ENCODE data around the gene OSBP2. TPM values are rescaled to one million over a fixed set of nuclear protein-coding genes. Genes with fewer than 3 reads are reported as not detected.
"Not testable (repeated sequence)": the region's sequence is repeated elsewhere in the genome, so short reads cannot be mapped to it uniquely, and the experiment has no call there.

The OSBP2 gene
- total RNA-seq, 2 donors from 2014 or later = 0.14 to 1.7 TPM

- Mint-ChIP-seq H3K4me1 (ENCODE audit: low read depth in 2 of 2) (peaks cover 16 to 19% of the 10 kb centered on the region in 2 donors), H3K27ac (peak within 1 kb of the TSS; percentile 66 to 83), H3K9me3 (no peaks in the 10 kb centered on the region), H3K27me3 (no peaks in the 10 kb centered on the region), H3K36me3 (no peaks in the 10 kb centered on the region), H3K4me3 (peak within 1 kb of the TSS; percentile 97)
- ATAC-seq (peak; percentile 97 to 98), DNase-seq (ENCODE audit: low spot score) (peak; percentile 92)
Measured at GRCh38 chr22:30667494-30668385, 26.9 kb upstream of the OSBP2 start, which contains the start of gene DUSP18. TSS of gene DUSP18 (minus strand) at chr22:30667875. CDS start at chr22:30664003, 3,872 bp downstream.

GRCh38 chr22:30668386-30668710 is 26.3 kb upstream of the OSBP2 start:
- H3K4me3 Mint-ChIP-seq = peak overlapping the region; percentile 97
- H3K27me3 Mint-ChIP-seq = no peaks in the 10 kb centered on the region
- peak overlapping the region; percentile 66 to 81 for H3K27ac Mint-ChIP-seq

GRCh38 chr22:30671071-30671470 is 23.6 kb upstream of the OSBP2 start:
- DNase-seq (ENCODE audit: low spot score) (no peak), ATAC-seq (no peak)
- no peaks in the 10 kb centered on the region for H3K9me3 Mint-ChIP-seq
- no peak overlapping the region for H3K4me3 Mint-ChIP-seq
- no peak overlapping the region for H3K27ac Mint-ChIP-seq
- no peaks in the 10 kb centered on the region for H3K36me3 Mint-ChIP-seq
- peaks cover 14 to 16% of the 10 kb centered on the region in 2 donors for H3K4me1 Mint-ChIP-seq (ENCODE audit: low read depth in 2 of 2)
- peaks cover under 1% of the 10 kb centered on the region in 2 donors for H3K27me3 Mint-ChIP-seq

More at GRCh38 chr22:30668386-30668710, 26.3 kb upstream of the OSBP2 start:
- Mint-ChIP-seq H3K4me1 (ENCODE audit: low read depth in 2 of 2) (peaks cover 16 to 19% of the 10 kb centered on the region in 2 donors), H3K9me3 (no peaks in the 10 kb centered on the region), H3K36me3 (no peaks in the 10 kb centered on the region)
- ATAC-seq (no peak), DNase-seq (ENCODE audit: low spot score) (no peak)

- Mint-ChIP-seq H3K4me1 (ENCODE audit: low read depth in 2 of 2) (peaks cover 6 to 7% of the 10 kb centered on the region in 2 donors), H3K27me3 (peaks cover 11 to 21% of the 10 kb centered on the region in 2 donors), H3K27ac (no peak overlapping the region), H3K36me3 (no peaks in the 10 kb centered on the region), H3K9me3 (no peaks in the 10 kb centered on the region), H3K4me3 (no peak overlapping the region)
- ATAC-seq (no peak), DNase-seq (ENCODE audit: low spot score) (no peak)
Measured at GRCh38 chr22:30673136-30673535, 21.5 kb upstream of the OSBP2 start.

GRCh38 chr22:30674482-30674881 is 20.2 kb upstream of the OSBP2 start:
- H3K36me3 Mint-ChIP-seq = no peaks in the 10 kb centered on the region
- peaks cover 18 to 29% of the 10 kb centered on the region in 2 donors for H3K27me3 Mint-ChIP-seq
- DNase-seq (ENCODE audit: low spot score) (no peak), ATAC-seq (no peak)
- no peaks in the 10 kb centered on the region for H3K4me1 Mint-ChIP-seq (ENCODE audit: low read depth in 2 of 2)
- no peak overlapping the region for H3K4me3 Mint-ChIP-seq
- no peak overlapping the region for H3K27ac Mint-ChIP-seq
- H3K9me3 Mint-ChIP-seq = no peaks in the 10 kb centered on the region

- H3K4me1 Mint-ChIP-seq (ENCODE audit: low read depth in 2 of 2) = no peaks in the 10 kb centered on the region
- ATAC-seq = no peak
- H3K36me3 Mint-ChIP-seq = no peaks in the 10 kb centered on the region
Measured at GRCh38 chr22:30675436-30675835, 19.2 kb upstream of the OSBP2 start.

GRCh38 chr22:30676565-30676964 is 18.1 kb upstream of the OSBP2 start:
- ATAC-seq, H3K9me3 Mint-ChIP-seq: not testable (repeated sequence)

More at GRCh38 chr22:30675436-30675835, 19.2 kb upstream of the OSBP2 start:
- Mint-ChIP-seq H3K4me3 (no peak overlapping the region), H3K27me3 (peaks cover 18 to 29% of the 10 kb centered on the region in 2 donors), H3K27ac (no peak overlapping the region), H3K9me3 (no peaks in the 10 kb centered on the region)
- DNase-seq (ENCODE audit: low spot score) = no peak

GRCh38 chr22:30679895-30680690 is 14.6 kb upstream of the OSBP2 start:
- peaks cover 18 to 29% of the 10 kb centered on the region in 2 donors for H3K27me3 Mint-ChIP-seq
- H3K9me3 Mint-ChIP-seq; DNase-seq (ENCODE audit: low spot score); H3K27ac Mint-ChIP-seq; H3K4me3 Mint-ChIP-seq; ATAC-seq; H3K36me3 Mint-ChIP-seq; H3K4me1 Mint-ChIP-seq (ENCODE audit: low read depth in 2 of 2): not testable (repeated sequence)

More at GRCh38 chr22:30676565-30676964, 18.1 kb upstream of the OSBP2 start:
- not testable (repeated sequence) for H3K36me3 Mint-ChIP-seq; DNase-seq (ENCODE audit: low spot score); H3K4me3 Mint-ChIP-seq; H3K4me1 Mint-ChIP-seq (ENCODE audit: low read depth in 2 of 2); H3K27ac Mint-ChIP-seq
- peaks cover 18 to 29% of the 10 kb centered on the region in 2 donors for H3K27me3 Mint-ChIP-seq

GRCh38 chr22:30680991-30681770 is 13.5 kb upstream of the OSBP2 start:
- H3K27ac Mint-ChIP-seq = no peak overlapping the region
- H3K4me3 Mint-ChIP-seq = no peak overlapping the region
- no peaks in the 10 kb centered on the region for H3K9me3 Mint-ChIP-seq
- ATAC-seq = no peak
- no peak for DNase-seq (ENCODE audit: low spot score)
- H3K27me3 Mint-ChIP-seq = peaks cover 19 to 28% of the 10 kb centered on the region in 2 donors
- H3K4me1 Mint-ChIP-seq (ENCODE audit: low read depth in 2 of 2) = no peaks in the 10 kb centered on the region
- no peaks in the 10 kb centered on the region for H3K36me3 Mint-ChIP-seq

GRCh38 chr22:30681831-30682230 is 12.8 kb upstream of the OSBP2 start:
- no peak for DNase-seq (ENCODE audit: low spot score)
- Mint-ChIP-seq H3K4me1 (ENCODE audit: low read depth in 2 of 2) (no peaks in the 10 kb centered on the region), H3K27me3 (peaks cover 15 to 21% of the 10 kb centered on the region in 2 donors), H3K27ac (no peak overlapping the region), H3K36me3 (no peaks in the 10 kb centered on the region), H3K9me3 (no peaks in the 10 kb centered on the region), H3K4me3 (no peak overlapping the region)
- ATAC-seq = no peak

GRCh38 chr22:30685178-30685577 is 9.5 kb upstream of the OSBP2 start:
- Mint-ChIP-seq H3K9me3 (no peaks in the 10 kb centered on the region), H3K27me3 (peaks cover 0 to 2% of the 10 kb centered on the region in 2 donors), H3K4me1 (ENCODE audit: low read depth in 2 of 2) (no peaks in the 10 kb centered on the region), H3K36me3 (no peaks in the 10 kb centered on the region), H3K27ac (no peak overlapping the region), H3K4me3 (no peak overlapping the region)
- no peak for ATAC-seq
- no peak for DNase-seq (ENCODE audit: low spot score)

- ATAC-seq (no peak), DNase-seq (ENCODE audit: low spot score) (no peak)
- Mint-ChIP-seq H3K36me3 (no peaks in the 10 kb centered on the region), H3K27ac (no peak overlapping the region), H3K4me1 (ENCODE audit: low read depth in 2 of 2) (no peaks in the 10 kb centered on the region), H3K9me3 (no peaks in the 10 kb centered on the region), H3K4me3 (no peak overlapping the region), H3K27me3 (peaks cover 0 to 6% of the 10 kb centered on the region in 2 donors)
Measured at GRCh38 chr22:30687358-30687757, 7.3 kb upstream of the OSBP2 start.

- Mint-ChIP-seq H3K4me3 (no peak overlapping the region), H3K27me3 (peaks cover 10 to 15% of the 10 kb centered on the region in 2 donors), H3K36me3 (no peaks in the 10 kb centered on the region), H3K4me1 (ENCODE audit: low read depth in 2 of 2) (peaks cover 0 to 9% of the 10 kb centered on the region in 2 donors), H3K9me3 (no peaks in the 10 kb centered on the region), H3K27ac (no peak overlapping the region)
- DNase-seq (ENCODE audit: low spot score) (no peak), ATAC-seq (no peak)
Measured at GRCh38 chr22:30689622-30690021, 5.1 kb upstream of the OSBP2 start.
